GM23248 (cell line): ENCODE results near the gene ST6GALNAC4.

Experiments used
- EZH2 ChIP-seq: fragments of 200-600 bp; sonication (generic); IDR thresholded peaks from 2 replicates; pipeline ENCODE4 v1.6.1; 2018; ENCODE audit warnings: antibody characterized with exemption, mild to moderate bottlenecking; ENCODE audit not compliant: insufficient read depth, poor library complexity, severe bottlenecking
- EZH2phosphoT487 ChIP-seq: fragments of 200-600 bp; sonication (generic); IDR thresholded peaks from 2 replicates; pipeline ENCODE4 v1.6.1; 2018; ENCODE audit warnings: antibody characterized with exemption, moderate library complexity, mild to moderate bottlenecking, low read depth; ENCODE audit not compliant: insufficient read depth

GRCh38 chr9:127944586-127945218 is 27.9 kb upstream of the ST6GALNAC4 start:
- no peak for TF ChIP-seq EZH2
- no peak for TF ChIP-seq EZH2phosphoT487
